BLaER1 treated with 17β-estradiol and CSF1 and Interleukin-3, amounts not matched to agents 10 nM and 100 nM (cell line): ENCODE results near the gene TRMT61A.
A peak's percentile ranks its signal among the peaks of the same experiment; 100 is the strongest.

Experiments used
- H3K27ac ChIP-seq, 11 experiments: shearing (Covaris generic); formaldehyde crosslinking; 2 replicates each; pipeline ENCODE4 v1.8.1; 2022
- H3K27me3 ChIP-seq, 11 experiments: shearing (Covaris generic); formaldehyde crosslinking; 2 replicates each; pipeline ENCODE4 v1.8.1; 2022
- H3K36me3 ChIP-seq, 11 experiments: shearing (Covaris generic); formaldehyde crosslinking; 2 replicates each; pipeline ENCODE4 v1.8.1; 2022
- H3K4me1 ChIP-seq, 10 experiments: shearing (Covaris generic); formaldehyde crosslinking; 2 replicates each; pipeline ENCODE4 v1.8.1; 2022
- H3K4me2 ChIP-seq, 11 experiments: shearing (Covaris generic); formaldehyde crosslinking; 2 replicates each; pipeline ENCODE4 v1.8.1; 2022
- H3K4me3 ChIP-seq, 10 experiments: shearing (Covaris generic); formaldehyde crosslinking; 2 replicates each; pipeline ENCODE4 v1.8.1; 2022
- H3K9ac ChIP-seq, 11 experiments: shearing (Covaris generic); formaldehyde crosslinking; 2 replicates each; pipeline ENCODE4 v1.8.1; 2022
- H3K9me3 ChIP-seq, 11 experiments: shearing (Covaris generic); formaldehyde crosslinking; replicated peaks in 1 of 11; 2 replicates each; pipeline ENCODE4 v1.8.1; 2022
- H4K20me1 ChIP-seq, 11 experiments: shearing (Covaris generic); formaldehyde crosslinking; 2 replicates each; pipeline ENCODE4 v1.8.1; 2022
- Cebpa-rat ChIP-seq, 11 experiments: shearing (Covaris generic); IDR thresholded peaks; 2 replicates each; pipeline ENCODE4 v1.8.1; 2022

The TRMT61A gene

DNA sequence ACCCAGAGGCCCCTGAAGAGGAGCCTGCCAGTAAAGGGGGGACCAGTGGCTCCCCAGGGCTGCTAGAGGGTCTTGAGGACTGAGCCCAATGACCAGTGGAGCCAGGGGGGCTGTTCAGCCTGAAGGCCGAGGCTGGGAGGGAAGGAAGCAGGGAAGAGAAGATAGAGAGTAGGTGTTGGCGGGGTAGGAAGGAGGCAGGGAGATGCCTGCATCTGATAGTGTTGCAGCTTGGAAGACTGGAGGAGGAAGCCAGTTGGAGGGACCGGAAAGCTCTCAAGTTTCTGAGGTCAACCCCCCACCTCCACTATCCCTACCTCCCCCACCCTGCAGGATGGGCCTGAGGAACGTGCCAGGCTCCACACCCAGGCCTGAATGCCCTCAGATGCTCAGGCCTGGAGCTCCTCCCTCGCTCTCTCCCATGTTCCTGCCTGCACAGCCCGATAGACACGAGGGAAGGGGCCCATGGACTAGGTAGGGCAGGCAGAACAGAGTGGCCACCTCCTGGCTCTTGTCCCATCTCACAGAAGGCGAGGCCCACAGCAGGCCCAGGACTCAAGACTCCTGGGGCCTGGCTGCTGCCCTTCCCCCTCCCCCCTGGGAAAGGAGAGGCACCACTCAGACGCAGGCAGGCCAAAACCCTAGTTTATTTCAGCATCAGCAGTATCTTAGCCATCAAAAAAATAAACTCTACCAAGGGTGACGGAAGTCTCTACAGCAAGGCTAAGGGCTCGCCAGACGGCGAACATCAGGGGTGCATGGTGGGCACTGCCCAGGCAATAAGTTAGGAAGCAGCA lies 9.8 kb upstream of the TRMT61A start:
- peak overlapping the region in 5 of 11 experiments; percentile 35 to 69 (median 44); a peak in 8 of 22 replicates for H3K9ac ChIP-seq
- H3K27ac ChIP-seq: peak overlapping the region in 3 of 11 experiments; percentile 17 to 43 (median 34); a peak in 5 of 22 replicates
- peaks cover 32 to 80% (median 56%) of the 10 kb centered on the region in 10 experiments for H3K4me1 ChIP-seq
- H3K27me3 ChIP-seq: peaks cover 29 to 41% (median 39%) of the 10 kb centered on the region in 11 experiments
- no peak for TF ChIP-seq Cebpa-rat (IDR thresholded peaks at IDR 0.05)
- peaks cover 0 to 85% (median 32%) of the 10 kb centered on the region in 11 experiments; a peak in 18 of 22 replicates for H4K20me1 ChIP-seq
- H3K36me3 ChIP-seq: no peaks in the 10 kb centered on the region; a peak in 1 of 22 replicates
- 0 out of 22 replicates have a peak, but pooled peaks cover 0 to 9% (median 0%) of the 10 kb centered on the region in 11 experiments for H3K9me3 ChIP-seq
- H3K4me2 ChIP-seq: peak overlapping the region; percentile 79 to 90 (median 86)
- peak overlapping the region in 1 of 10 experiments; percentile 9; a peak in 1 of 20 replicates for H3K4me3 ChIP-seq

DNA sequence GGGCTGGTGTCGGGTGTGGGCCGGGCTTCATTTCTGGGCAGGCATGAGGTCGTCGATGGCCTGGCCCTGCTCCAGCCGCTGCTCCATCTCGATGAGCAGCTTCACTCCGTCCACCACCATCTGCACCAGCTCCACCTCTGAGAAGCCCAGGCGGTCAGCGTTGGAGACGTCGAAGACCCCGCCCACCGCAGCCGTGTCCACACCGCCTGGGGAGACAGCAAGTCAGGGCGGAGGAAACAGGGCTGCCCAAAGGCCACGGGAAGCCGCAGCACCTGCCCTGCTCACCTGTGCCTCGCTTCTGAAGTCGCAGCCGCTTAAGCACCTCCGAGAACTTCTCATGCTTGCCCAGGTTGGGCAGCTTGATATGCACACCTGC lies 9.2 kb upstream of the TRMT61A start:
- H3K27ac ChIP-seq: no peak overlapping the region
- peaks cover 0 to 87% (median 30%) of the 10 kb centered on the region in 11 experiments; a peak in 18 of 22 replicates for H4K20me1 ChIP-seq
- H3K9ac ChIP-seq: peak overlapping the region in 3 of 11 experiments; percentile 35 to 69 (median 68); a peak in 3 of 22 replicates
- peaks cover 29 to 46% (median 44%) of the 10 kb centered on the region in 11 experiments for H3K27me3 ChIP-seq
- H3K36me3 ChIP-seq: no peaks in the 10 kb centered on the region; a peak in 1 of 22 replicates
- H3K4me3 ChIP-seq: no peak overlapping the region
- peaks cover 32 to 75% (median 50%) of the 10 kb centered on the region in 10 experiments for H3K4me1 ChIP-seq
- H3K4me2 ChIP-seq: peak overlapping the region; percentile 79 to 90 (median 86)
- no peak for TF ChIP-seq Cebpa-rat (IDR thresholded peaks at IDR 0.05)
- 0 out of 22 replicates have a peak, but pooled peaks cover 0 to 9% (median 0%) of the 10 kb centered on the region in 11 experiments for H3K9me3 ChIP-seq

DNA sequence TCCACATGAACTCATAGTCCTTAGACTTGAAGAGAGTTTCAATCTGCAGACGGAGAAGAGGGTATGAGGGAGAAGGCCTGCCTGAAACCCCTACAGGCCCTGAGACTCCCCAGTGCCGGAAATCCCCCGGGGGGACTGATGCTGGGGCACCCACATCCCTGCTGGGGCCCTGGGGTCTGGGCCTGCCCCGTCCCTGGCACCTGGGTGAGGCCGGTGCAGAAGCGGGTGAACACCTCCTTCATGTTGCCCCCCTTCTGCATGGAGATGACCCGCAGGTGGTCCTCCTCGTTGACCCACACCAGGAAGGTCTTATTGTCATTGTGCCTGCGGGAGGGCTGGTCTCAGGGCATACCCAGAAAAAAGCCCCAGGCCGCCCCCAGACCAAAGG lies 8.7 kb upstream of the TRMT61A start:
- 0 out of 22 replicates have a peak, but pooled peaks cover 0 to 9% (median 0%) of the 10 kb centered on the region in 11 experiments for H3K9me3 ChIP-seq
- peak overlapping the region; percentile 79 to 90 (median 86) for H3K4me2 ChIP-seq
- peak overlapping the region in 9 of 10 experiments; percentile 51 to 69 (median 60); a peak in 13 of 20 replicates for H3K4me3 ChIP-seq
- H3K27ac ChIP-seq: peak overlapping the region in 1 of 11 experiments; percentile 43; a peak in 1 of 22 replicates
- peaks cover 32 to 70% (median 46%) of the 10 kb centered on the region in 10 experiments for H3K4me1 ChIP-seq
- peaks cover 0 to 86% (median 26%) of the 10 kb centered on the region in 11 experiments; a peak in 18 of 22 replicates for H4K20me1 ChIP-seq
- no peaks in the 10 kb centered on the region for H3K36me3 ChIP-seq
- no peak for TF ChIP-seq Cebpa-rat (IDR thresholded peaks at IDR 0.05)
- peak overlapping the region in 8 of 11 experiments; percentile 45 to 69 (median 66); a peak in 14 of 22 replicates for H3K9ac ChIP-seq
- peaks cover 29 to 49% (median 45%) of the 10 kb centered on the region in 11 experiments for H3K27me3 ChIP-seq

DNA sequence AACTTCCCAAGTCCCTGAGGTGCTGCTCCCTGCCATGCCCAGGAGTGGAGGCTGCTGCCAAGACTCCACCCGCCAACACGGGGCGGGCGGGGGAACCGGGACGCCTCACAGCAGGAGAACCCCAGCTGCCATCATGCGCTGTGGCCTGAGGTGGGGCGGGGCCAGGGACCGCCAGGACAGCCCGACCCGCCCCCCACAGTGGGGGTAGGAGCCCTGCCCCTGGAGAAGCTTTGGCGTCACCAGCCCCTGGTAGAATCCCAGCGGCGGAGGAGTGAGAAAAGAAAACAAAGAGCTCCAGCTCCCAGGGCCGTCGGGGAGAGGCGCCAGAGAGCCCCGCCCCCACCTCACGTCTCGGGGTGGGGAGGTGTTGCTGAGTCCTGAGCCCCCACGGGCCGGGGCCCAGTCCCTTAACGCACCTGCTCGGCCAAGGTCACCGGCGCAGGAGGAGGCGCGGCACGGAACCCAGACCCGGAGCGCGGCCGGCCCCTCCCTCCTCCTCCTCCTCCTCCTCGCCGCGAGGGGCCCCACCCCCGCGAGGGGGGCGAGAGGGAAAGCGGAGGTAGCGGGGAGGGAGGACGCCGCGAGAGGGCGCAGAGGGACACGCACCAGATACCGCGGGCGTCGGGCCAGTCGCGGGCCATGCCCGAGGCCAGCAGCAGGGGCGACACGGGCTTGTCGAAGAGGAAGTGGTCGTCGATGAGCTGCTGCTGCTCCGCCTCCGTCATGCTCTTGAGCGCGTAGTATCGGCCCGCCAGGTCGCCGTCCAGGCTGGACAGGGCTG lies 8.1 kb upstream of the TRMT61A start:
- H3K4me1 ChIP-seq: peaks cover 36 to 64% (median 43%) of the 10 kb centered on the region in 10 experiments
- peaks cover 0 to 83% (median 26%) of the 10 kb centered on the region in 11 experiments; a peak in 17 of 22 replicates for H4K20me1 ChIP-seq
- TF ChIP-seq Cebpa-rat (IDR thresholded peaks at IDR 0.05): no peak
- peak overlapping the region; percentile 51 to 69 (median 60) for H3K4me3 ChIP-seq
- H3K9me3 ChIP-seq: 0 out of 22 replicates have a peak, but pooled peaks cover 0 to 9% (median 0%) of the 10 kb centered on the region in 11 experiments
- peak overlapping the region in 8 of 11 experiments; percentile 14 to 67 (median 46); a peak in 9 of 22 replicates for H3K27ac ChIP-seq
- H3K27me3 ChIP-seq: peaks cover 29 to 50% (median 45%) of the 10 kb centered on the region in 11 experiments
- H3K36me3 ChIP-seq: no peaks in the 10 kb centered on the region
- peak overlapping the region; percentile 45 to 76 (median 67); a peak in 20 of 22 replicates for H3K9ac ChIP-seq
- H3K4me2 ChIP-seq: peak overlapping the region; percentile 79 to 90 (median 86)

DNA sequence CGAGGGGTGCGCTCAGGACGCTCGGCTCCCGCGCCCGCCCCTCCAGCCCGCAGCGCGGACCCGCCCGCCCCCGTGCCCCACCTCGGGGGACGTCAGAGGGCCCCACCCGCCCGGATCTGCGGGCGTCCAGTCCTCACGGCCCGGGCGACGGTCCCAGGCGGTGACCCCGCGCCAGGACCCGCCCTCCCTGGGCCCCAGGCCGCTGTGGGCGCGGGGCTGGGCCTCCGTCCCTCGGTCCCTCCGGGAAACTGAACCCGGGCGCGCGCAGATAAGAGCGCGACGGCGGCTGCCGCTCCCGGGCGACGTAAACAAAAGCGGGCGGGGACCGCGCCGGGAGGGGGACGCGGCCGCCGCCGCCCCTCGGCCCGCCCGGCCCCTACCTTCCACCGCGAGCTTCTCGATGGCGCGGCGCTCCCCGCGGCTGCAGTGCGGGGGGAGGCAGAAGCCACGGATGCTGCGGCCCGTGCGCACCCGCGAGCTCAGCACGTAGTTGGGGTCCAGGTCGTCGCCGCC lies 7.5 kb upstream of the TRMT61A start:
- H3K27ac ChIP-seq: peak overlapping the region in 7 of 11 experiments; percentile 17 to 67 (median 44); a peak in 7 of 22 replicates
- no peak for TF ChIP-seq Cebpa-rat (IDR thresholded peaks at IDR 0.05)
- H3K9ac ChIP-seq: peak overlapping the region; percentile 45 to 76 (median 67); a peak in 19 of 22 replicates
- no peaks in the 10 kb centered on the region for H3K36me3 ChIP-seq
- H3K4me2 ChIP-seq: peak overlapping the region; percentile 79 to 90 (median 86)
- peak overlapping the region; percentile 51 to 69 (median 60) for H3K4me3 ChIP-seq
- H4K20me1 ChIP-seq: peaks cover 0 to 83% (median 26%) of the 10 kb centered on the region in 11 experiments; a peak in 18 of 22 replicates
- peaks cover 43 to 64% (median 50%) of the 10 kb centered on the region in 10 experiments for H3K4me1 ChIP-seq
- peaks cover 29 to 57% (median 45%) of the 10 kb centered on the region in 11 experiments for H3K27me3 ChIP-seq
- 0 out of 22 replicates have a peak, but pooled peaks cover 0 to 9% (median 0%) of the 10 kb centered on the region in 11 experiments for H3K9me3 ChIP-seq

DNA sequence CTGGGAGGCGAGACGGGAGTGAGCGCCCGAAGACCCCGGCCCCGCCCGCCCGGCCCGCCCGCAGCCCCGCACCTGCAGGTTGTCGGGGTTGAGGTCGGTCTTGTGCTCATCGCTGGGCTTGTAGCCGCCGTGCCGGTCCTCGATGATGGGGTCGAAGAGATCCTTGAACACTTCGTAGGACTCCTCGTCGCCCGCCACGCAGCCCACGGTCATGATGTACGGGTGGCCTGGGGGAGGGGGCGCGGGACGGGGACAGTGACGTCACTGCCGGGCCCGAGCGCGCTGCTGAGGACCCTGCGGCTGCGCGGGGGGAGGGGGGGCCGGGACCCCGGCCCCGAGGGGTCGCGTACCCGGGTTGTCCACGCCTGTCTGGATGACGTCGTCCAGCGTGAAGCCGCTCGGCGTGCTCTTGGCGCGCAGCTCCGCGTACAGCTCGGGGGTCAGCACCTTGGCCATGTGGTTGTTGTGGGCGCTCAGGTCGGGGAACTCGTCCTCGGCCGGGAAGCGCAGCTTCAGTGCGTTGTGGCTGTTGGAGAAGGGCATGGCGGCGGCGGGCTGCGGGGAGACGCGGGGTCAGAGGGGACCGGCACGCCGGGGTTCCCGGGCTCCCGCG lies 6.9 kb upstream of the TRMT61A start:
- peak overlapping the region; percentile 79 to 90 (median 86) for H3K4me2 ChIP-seq
- H3K4me1 ChIP-seq: peaks cover 45 to 67% (median 55%) of the 10 kb centered on the region in 10 experiments
- peak overlapping the region in 7 of 11 experiments; percentile 9 to 76 (median 67); a peak in 7 of 22 replicates for H3K9ac ChIP-seq
- H4K20me1 ChIP-seq: peaks cover 0 to 83% (median 25%) of the 10 kb centered on the region in 11 experiments; a peak in 18 of 22 replicates
- no peaks in the 10 kb centered on the region for H3K36me3 ChIP-seq
- 0 out of 22 replicates have a peak, but pooled peaks cover 0 to 9% (median 0%) of the 10 kb centered on the region in 11 experiments for H3K9me3 ChIP-seq
- TF ChIP-seq Cebpa-rat (IDR thresholded peaks at IDR 0.05): no peak
- no peak overlapping the region; a peak in 1 of 22 replicates for H3K27ac ChIP-seq
- peak overlapping the region; percentile 51 to 69 (median 60); a peak in 19 of 20 replicates for H3K4me3 ChIP-seq
- H3K27me3 ChIP-seq: peaks cover 29 to 57% (median 45%) of the 10 kb centered on the region in 11 experiments
